ENCODE measurements around the gene KRT72.

KRT72 gene

DNA sequence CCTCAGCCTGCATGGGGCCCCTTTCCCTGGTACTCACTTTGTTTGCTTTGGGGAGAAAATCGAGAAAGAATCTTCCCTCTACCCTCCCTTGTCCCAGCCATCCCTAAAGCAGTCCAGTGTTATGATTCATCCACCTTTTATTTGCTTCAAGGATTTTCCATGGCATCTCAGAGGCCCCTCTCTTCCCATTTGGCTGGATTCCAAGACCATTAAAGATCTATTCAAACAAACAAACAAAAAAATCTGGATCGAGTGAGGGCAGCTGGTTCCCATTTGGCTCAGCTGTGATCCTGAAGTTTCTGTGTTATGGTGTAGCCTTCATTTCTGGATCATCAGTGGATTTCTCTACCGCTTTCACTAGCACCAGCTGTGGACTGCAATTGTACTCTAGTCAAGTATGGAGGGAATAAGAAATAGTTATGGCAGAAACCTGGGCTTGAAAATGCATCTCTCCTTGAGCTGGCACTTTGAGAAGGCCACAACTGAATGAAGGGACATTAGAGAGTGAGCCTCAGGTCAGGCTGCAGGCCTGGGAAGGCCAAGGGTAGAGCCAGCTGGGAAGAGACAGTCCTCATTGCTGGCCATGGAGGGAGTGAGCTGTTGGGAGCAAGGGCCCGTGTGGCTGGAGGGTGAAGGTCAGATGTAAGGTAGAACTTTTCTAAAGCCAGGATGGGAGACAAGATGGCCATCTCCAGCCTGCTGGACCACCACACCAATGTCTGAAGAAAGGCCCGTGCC lies 62.0 kb downstream of the KRT72 start:
- peak; percentile 65 for DNase-seq

DNA sequence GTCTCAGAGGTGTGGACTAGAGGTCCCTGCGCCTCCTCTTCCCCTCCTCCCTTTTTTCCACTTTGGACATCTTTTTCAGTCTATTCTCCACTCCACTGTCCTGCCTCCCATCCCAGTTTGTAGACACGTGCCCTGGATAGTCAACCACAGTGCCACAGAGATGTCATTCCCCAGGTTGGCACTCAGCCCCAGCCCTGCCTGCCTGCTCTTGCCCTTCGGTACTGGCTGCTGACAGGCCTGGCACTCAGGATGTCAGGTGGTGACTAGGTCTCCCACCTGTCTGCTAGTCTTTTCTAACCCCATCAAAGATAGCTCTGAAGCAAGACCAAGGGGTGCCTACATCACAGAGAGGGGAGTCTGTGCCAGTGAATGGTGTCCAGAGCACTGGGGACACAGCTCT lies 64.2 kb downstream of the KRT72 start:
- no peak for DNase-seq

All from DMS79 treated with DMSO at 0.1 percent for 48 hours (cell line).